ENCODE measurements around the gene TNFSF11. TPM values are rescaled to one million over a fixed set of nuclear protein-coding genes. Genes with fewer than 3 reads are reported as not detected.

The TNFSF11 gene
- total and polyA plus RNA-seq, 4 donors: 0.06 to 0.97 TPM; not detected in 2

GRCh38 chr13:42577538-42577937 lies 3.6 kb downstream of the TNFSF11 start:
- H3K4me1 ChIP-seq (ENCODE audit: control insufficient read depth in 5 of 5, insufficient read depth in 5 of 5, low read length in 5 of 5): peaks cover 0 to 10% (median 0%) of the 10 kb centered on the region in 5 donors
- peaks cover 0 to 4% (median 0%) of the 10 kb centered on the region in 4 donors for H3K9me3 ChIP-seq (ENCODE audit: control insufficient read depth in 4 of 4, insufficient read depth in 3 of 4, low read length in 3 of 4)
- DNase-seq: no peak
- TF ChIP-seq, protein P1, sequence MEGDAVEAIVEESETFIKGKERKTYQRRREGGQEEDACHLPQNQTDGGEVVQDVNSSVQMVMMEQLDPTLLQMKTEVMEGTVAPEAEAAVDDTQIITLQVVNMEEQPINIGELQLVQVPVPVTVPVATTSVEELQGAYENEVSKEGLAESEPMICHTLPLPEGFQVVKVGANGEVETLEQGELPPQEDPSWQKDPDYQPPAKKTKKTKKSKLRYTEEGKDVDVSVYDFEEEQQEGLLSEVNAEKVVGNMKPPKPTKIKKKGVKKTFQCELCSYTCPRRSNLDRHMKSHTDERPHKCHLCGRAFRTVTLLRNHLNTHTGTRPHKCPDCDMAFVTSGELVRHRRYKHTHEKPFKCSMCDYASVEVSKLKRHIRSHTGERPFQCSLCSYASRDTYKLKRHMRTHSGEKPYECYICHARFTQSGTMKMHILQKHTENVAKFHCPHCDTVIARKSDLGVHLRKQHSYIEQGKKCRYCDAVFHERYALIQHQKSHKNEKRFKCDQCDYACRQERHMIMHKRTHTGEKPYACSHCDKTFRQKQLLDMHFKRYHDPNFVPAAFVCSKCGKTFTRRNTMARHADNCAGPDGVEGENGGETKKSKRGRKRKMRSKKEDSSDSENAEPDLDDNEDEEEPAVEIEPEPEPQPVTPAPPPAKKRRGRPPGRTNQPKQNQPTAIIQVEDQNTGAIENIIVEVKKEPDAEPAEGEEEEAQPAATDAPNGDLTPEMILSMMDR (IDR thresholded peaks at IDR 0.05; ENCODE audit: control extremely low read depth, extremely low read depth): no peak
- WGBS, 2 donors: 63 to 75% methylated on average over 4 of the region's 4 CpGs
- no peak overlapping the region for H3K9ac ChIP-seq (ENCODE audit: insufficient read depth in 1 of 2, low read length in 2 of 2)
- H3K36me3 ChIP-seq (ENCODE audit: control insufficient read depth in 4 of 4, insufficient read depth in 4 of 4, low read length in 4 of 4): no peaks in the 10 kb centered on the region
- H3K4me3 ChIP-seq: no peak overlapping the region
- peaks cover 7 to 47% (median 31%) of the 10 kb centered on the region in 3 donors for H3K27me3 ChIP-seq (ENCODE audit: control insufficient read depth in 3 of 3, insufficient read depth in 3 of 3, low read length in 2 of 3)
- no peak overlapping the region for H3K27ac ChIP-seq (ENCODE audit: low read depth in 1 of 2, low read length in 1 of 2)
- no peak for ATAC-seq (ENCODE audit: insufficient read depth, low FRiP score)

- no peak for ATAC-seq (ENCODE audit: insufficient read depth, low FRiP score)
- H3K27me3 ChIP-seq (ENCODE audit: control insufficient read depth in 3 of 3, insufficient read depth in 3 of 3, low read length in 2 of 3): peaks cover 3 to 31% (median 17%) of the 10 kb centered on the region in 3 donors
- no peak for DNase-seq
- H3K9ac ChIP-seq (ENCODE audit: insufficient read depth in 1 of 2, low read length in 2 of 2): no peak overlapping the region
- no peak overlapping the region for H3K27ac ChIP-seq (ENCODE audit: low read depth in 1 of 2, low read length in 1 of 2)
- H3K4me3 ChIP-seq: no peak overlapping the region
- WGBS, 2 donors: 68 to 74% methylated on average over 6 of the region's 6 CpGs
- H3K9me3 ChIP-seq (ENCODE audit: control insufficient read depth in 4 of 4, insufficient read depth in 3 of 4, low read length in 3 of 4): peaks cover 0 to 1% (median 0%) of the 10 kb centered on the region in 4 donors
- no peaks in the 10 kb centered on the region for H3K36me3 ChIP-seq (ENCODE audit: control insufficient read depth in 4 of 4, insufficient read depth in 4 of 4, low read length in 4 of 4)
- TF ChIP-seq, protein P1 (IDR thresholded peaks at IDR 0.05; ENCODE audit: control extremely low read depth, extremely low read depth): no peak
- peaks cover 0 to 8% (median 0%) of the 10 kb centered on the region in 5 donors for H3K4me1 ChIP-seq (ENCODE audit: control insufficient read depth in 5 of 5, insufficient read depth in 5 of 5, low read length in 5 of 5)
Observed at GRCh38 chr13:42580644-42581043, 6.7 kb downstream of the TNFSF11 start.

DNA sequence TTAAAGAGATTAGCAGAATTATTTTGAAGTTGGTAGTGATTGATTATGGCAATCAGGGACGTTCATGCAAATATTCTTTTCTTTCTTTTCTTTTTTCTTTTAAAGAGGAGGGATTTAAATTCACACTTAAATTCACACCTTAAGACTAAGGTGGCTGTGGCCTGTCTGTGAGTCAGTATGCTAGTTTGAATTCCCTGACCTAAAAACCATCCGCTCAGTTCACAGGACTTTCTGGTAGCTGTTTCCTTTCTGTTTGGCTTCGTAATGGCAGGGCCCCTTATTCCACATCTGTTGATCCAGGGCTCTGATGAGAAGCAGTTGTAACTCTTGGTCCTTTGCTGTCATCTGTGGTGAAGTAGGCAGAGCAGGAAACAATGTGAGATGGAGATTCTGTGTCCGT lies 7.5 kb downstream of the TNFSF11 start:
- Histone ChIP-seq H3K9ac (ENCODE audit: insufficient read depth in 1 of 2, low read length in 2 of 2) (no peak overlapping the region), H3K36me3 (ENCODE audit: control insufficient read depth in 4 of 4, insufficient read depth in 4 of 4, low read length in 4 of 4) (no peaks in the 10 kb centered on the region), H3K4me3 (no peak overlapping the region), H3K4me1 (ENCODE audit: control insufficient read depth in 5 of 5, insufficient read depth in 5 of 5, low read length in 5 of 5) (peaks cover 0 to 9% (median 0%) of the 10 kb centered on the region in 5 donors), H3K27me3 (ENCODE audit: control insufficient read depth in 3 of 3, insufficient read depth in 3 of 3, low read length in 2 of 3) (peaks cover 3 to 25% (median 12%) of the 10 kb centered on the region in 3 donors), H3K27ac (ENCODE audit: low read depth in 1 of 2, low read length in 1 of 2) (no peak overlapping the region), H3K9me3 (ENCODE audit: control insufficient read depth in 4 of 4, insufficient read depth in 3 of 4, low read length in 3 of 4) (no peaks in the 10 kb centered on the region)
- DNase-seq (no peak), ATAC-seq (ENCODE audit: insufficient read depth, low FRiP score) (no peak)
- 74 to 81% methylated on average over 4 of the region's 4 CpGs for WGBS, 2 donors
- TF ChIP-seq, protein P1 (IDR thresholded peaks at IDR 0.05; ENCODE audit: control extremely low read depth, extremely low read depth): no peak

GRCh38 chr13:42591602-42592001 lies 17.6 kb downstream of the TNFSF11 start:
- ATAC-seq (ENCODE audit: insufficient read depth, low FRiP score) (no peak), DNase-seq (no peak)
- Histone ChIP-seq H3K27me3 (ENCODE audit: control insufficient read depth in 3 of 3, insufficient read depth in 3 of 3, low read length in 2 of 3) (no peaks in the 10 kb centered on the region), H3K36me3 (ENCODE audit: control insufficient read depth in 4 of 4, insufficient read depth in 4 of 4, low read length in 4 of 4) (no peaks in the 10 kb centered on the region), H3K9ac (ENCODE audit: insufficient read depth in 1 of 2, low read length in 2 of 2) (no peak overlapping the region), H3K4me1 (ENCODE audit: control insufficient read depth in 5 of 5, insufficient read depth in 5 of 5, low read length in 5 of 5) (peaks cover 0 to 7% (median 0%) of the 10 kb centered on the region in 5 donors), H3K9me3 (ENCODE audit: control insufficient read depth in 4 of 4, insufficient read depth in 3 of 4, low read length in 3 of 4) (no peaks in the 10 kb centered on the region), H3K27ac (ENCODE audit: low read depth in 1 of 2, low read length in 1 of 2) (no peak overlapping the region), H3K4me3 (no peak overlapping the region)
- TF ChIP-seq, protein P1 (IDR thresholded peaks at IDR 0.05; ENCODE audit: control extremely low read depth, extremely low read depth): no peak
- 75 to 77% methylated on average over 4 of the region's 4 CpGs for WGBS, 2 donors
